Caco-2 (cell line): ENCODE results near the gene SIGLEC15. TPM values are rescaled to one million over a fixed set of nuclear protein-coding genes. Genes with fewer than 3 reads are reported as not detected.

Source experiments
- BruUV-seq: library from RNA; stranded (reverse); fragments of 400-500 nt; replicated peaks from 2 replicates; lab custom pipeline; 2021; lab: Mats Ljungman, UMichigan
- CTCF ChIA-PET: fragments of 300-600 bp; sonication (Branson Sonifier 250); formaldehyde crosslinking; loops from one replicate; lab custom pipeline; 2022; ENCODE audit warnings: antibody characterized with exemption; lab: Charles Lee
- POLR2A ChIA-PET: fragments of 300-600 bp; sonication (Branson Sonifier 250); formaldehyde crosslinking; loops from one replicate; lab custom pipeline; 2022; ENCODE audit warnings: antibody characterized with exemption; lab: Charles Lee
- DNase-seq, 2 experiments: peaks; one replicate each; pipeline versions ENCODE4 v3.0.0 to v3.0.0-alpha.2; 2020 to 2022
- H3K27me3 ChIP-seq: replicated peaks from 2 replicates; pipeline ENCODE4 v1.6.0; 2011; ENCODE audit warnings: low read length; ENCODE audit not compliant: control insufficient read depth, insufficient read depth
- H3K36me3 ChIP-seq: 2 replicates; pipeline ENCODE4 v1.5.1; 2011; ENCODE audit warnings: low read length; ENCODE audit not compliant: control insufficient read depth, insufficient read depth
- H3K4me1 ChIP-seq: fragments of 250-450 bp; sonication (Bioruptor Pico); 2 replicates; pipeline ENCODE4 v1.5.1; 2020; ENCODE audit warnings: mild to moderate bottlenecking
- H3K4me3 ChIP-seq: 2 replicates; pipeline ENCODE4 v1.5.1; 2011; ENCODE audit warnings: low read depth, mild to moderate bottlenecking, control low read depth, low read length
- H3K9me3 ChIP-seq: fragments of 250-450 bp; sonication (Bioruptor Pico); 2 replicates; pipeline ENCODE4 v1.5.1; 2020; ENCODE audit warnings: mild to moderate bottlenecking, moderate library complexity
- H3K27ac Mint-ChIP-seq: one replicate; pipeline ENCODE4 v1.8.0; 2022; ENCODE audit warnings: mixed read lengths; ENCODE audit not compliant: unreplicated experiment
- H3K27me3 Mint-ChIP-seq: one replicate; pipeline ENCODE4 v1.8.0; 2022; ENCODE audit warnings: mixed read lengths; ENCODE audit not compliant: insufficient read depth, unreplicated experiment
- H3K36me3 Mint-ChIP-seq: one replicate; pipeline ENCODE4 v1.8.0; 2022; ENCODE audit warnings: mild to moderate bottlenecking, mixed read lengths; ENCODE audit not compliant: insufficient read depth, unreplicated experiment
- H3K4me1 Mint-ChIP-seq: one replicate; pipeline ENCODE4 v1.8.0; 2022; ENCODE audit warnings: low read depth, mixed read lengths; ENCODE audit not compliant: unreplicated experiment
- H3K4me3 Mint-ChIP-seq: one replicate; pipeline ENCODE4 v1.8.0; 2022; ENCODE audit warnings: mild to moderate bottlenecking, moderate library complexity, mixed read lengths; ENCODE audit not compliant: unreplicated experiment
- H3K9me3 Mint-ChIP-seq: one replicate; pipeline ENCODE4 v1.8.0; 2022; ENCODE audit warnings: mixed read lengths; ENCODE audit not compliant: unreplicated experiment
- CTCF ChIP-seq, 2 experiments: fragments of 200-600 bp in 1 of 2; IDR thresholded peaks; 1 replicate in 1 of 2; 2 replicates in 1 of 2; pipeline versions ENCODE4 v1.5.1 to v1.8.0; 2011 to 2022; ENCODE audit warnings: antibody characterized with exemption in 1 of 2, control low read depth in 1 of 2, inconsistent platforms in 1 of 2, low read depth in 1 of 2, low read length in 1 of 2, mild to moderate bottlenecking in 1 of 2, moderate library complexity in 1 of 2; ENCODE audit not compliant: insufficient read depth in 1 of 2, severe bottlenecking in 1 of 2, unreplicated experiment in 1 of 2
- intact Hi-C: fragments of 100-400 bp; cut with micrococcal nuclease; formaldehyde crosslinking; loops from one replicate; pipeline ENCODE4 v1.10.0; 2022; ENCODE audit not compliant: unreplicated experiment
- total RNA-seq: library from RNA; stranded (reverse); gene quantifications from 2 replicates; pipeline ENCODE4 v1.2.3, GENCODE V29; 2022

SIGLEC15 gene
- total RNA-seq, 1 experiment from 2014 or later, result not detected

GRCh38 chr18:45837283-45838070 is 12.0 kb downstream of the SIGLEC15 start:
- CTCF ChIA-PET, result interaction anchor here (0.6 kb wide), 1 partner anchor 114 kb away, joined by 3 read pairs; the partner anchor contains the start of gene SLC14A1
- Mint-ChIP-seq H3K4me3 (no peak overlapping the region), H3K27me3 (no peaks in the 10 kb centered on the region), H3K27ac (no peak overlapping the region), H3K9me3 (no peaks in the 10 kb centered on the region), H3K36me3 (no peaks in the 10 kb centered on the region), H3K4me1 (peaks cover 24% of the 10 kb centered on the region)
- POLR2A ChIA-PET, result no interaction called here
- no peak for TF ChIP-seq CTCF (IDR thresholded peaks at IDR 0.05; ENCODE audit: insufficient read depth in 1 of 2, low read depth in 1 of 2, low read length in 1 of 2, severe bottlenecking in 1 of 2, unreplicated experiment in 1 of 2)
- intact Hi-C loops, result no loop called here
- H3K9me3 ChIP-seq, result no peaks in the 10 kb centered on the region
- H3K36me3 ChIP-seq, result no peaks in the 10 kb centered on the region; the same call in 1 of the 2 replicates
- no TSS peak for BruUV-seq
- 0 out of 2 replicates have a peak, but pooled peaks cover 10% of the 10 kb centered on the region for H3K4me1 ChIP-seq
- peak overlapping the region; percentile 14 for H3K4me3 ChIP-seq
- DNase-seq, result peak in 1 of 2 experiments; percentile 22
- H3K27me3 ChIP-seq, result no peaks in the 10 kb centered on the region

DNA sequence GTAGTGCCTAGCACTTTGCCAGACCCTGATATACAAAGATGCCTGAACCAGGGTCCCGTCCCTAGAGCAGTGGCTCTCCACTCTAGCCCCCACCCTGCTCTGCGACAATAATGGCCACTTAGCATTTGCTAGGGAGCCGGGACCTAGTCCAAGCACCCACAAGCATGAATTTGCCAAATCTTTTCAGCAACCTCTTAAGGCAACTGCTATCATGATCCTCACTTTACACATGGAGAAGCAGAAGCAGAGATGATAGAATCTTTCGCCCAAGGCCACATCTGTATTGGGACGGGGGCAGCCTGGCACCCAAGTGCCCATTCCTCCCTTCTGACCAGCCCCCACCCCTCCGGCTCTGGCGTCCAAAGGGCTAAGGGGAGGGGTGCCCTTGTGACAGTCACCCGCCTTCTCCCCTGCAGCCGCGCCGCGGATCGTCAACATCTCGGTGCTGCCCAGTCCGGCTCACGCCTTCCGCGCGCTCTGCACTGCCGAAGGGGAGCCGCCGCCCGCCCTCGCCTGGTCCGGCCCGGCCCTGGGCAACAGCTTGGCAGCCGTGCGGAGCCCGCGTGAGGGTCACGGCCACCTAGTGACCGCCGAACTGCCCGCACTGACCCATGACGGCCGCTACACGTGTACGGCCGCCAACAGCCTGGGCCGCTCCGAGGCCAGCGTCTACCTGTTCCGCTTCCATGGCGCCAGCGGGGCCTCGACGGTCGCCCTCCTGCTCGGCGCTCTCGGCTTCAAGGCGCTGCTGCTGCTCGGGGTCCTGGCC is 13.0 kb downstream of the SIGLEC15 start:
- H3K36me3 Mint-ChIP-seq, result no peaks in the 10 kb centered on the region
- no TSS peak for BruUV-seq
- H3K4me1 Mint-ChIP-seq, result peaks cover 24% of the 10 kb centered on the region
- intact Hi-C loops, result loop anchor here (1.0 kb wide), 2 partner anchors 115 to 147 kb away; no protein-coding TSS in a partner anchor
- no peak overlapping the region for H3K27ac Mint-ChIP-seq
- H3K9me3 Mint-ChIP-seq, result no peaks in the 10 kb centered on the region
- TF ChIP-seq CTCF (IDR thresholded peaks at IDR 0.05; ENCODE audit: insufficient read depth in 1 of 2, low read depth in 1 of 2, low read length in 1 of 2, severe bottlenecking in 1 of 2, unreplicated experiment in 1 of 2), result no peak
- ChIA-PET CTCF (no interaction called here), POLR2A (no interaction called here)
- Histone ChIP-seq H3K27me3 (no peaks in the 10 kb centered on the region), H3K4me3 (no peak overlapping the region), H3K9me3 (no peaks in the 10 kb centered on the region), H3K4me1 (0 out of 2 replicates have a peak, but pooled peaks cover 10% of the 10 kb centered on the region), H3K36me3 (no peaks in the 10 kb centered on the region; the same call in 1 of the 2 replicates)
- H3K27me3 Mint-ChIP-seq, result no peaks in the 10 kb centered on the region
- no peak for DNase-seq
- no peak overlapping the region for H3K4me3 Mint-ChIP-seq
